ENCODE measurements around the gene PXYLP1. TPM values are rescaled to one million over a fixed set of nuclear protein-coding genes. Genes with fewer than 3 reads are reported as not detected.

The PXYLP1 gene
- total RNA-seq, 1 experiment from 2014 or later: 4.1 TPM

GRCh38 chr3:141242377-141243092 lies 10.9 kb downstream of the PXYLP1 start:
- no peak for DNase-seq (ENCODE audit: low read depth)
- in situ Hi-C loops (cut with HindIII; ENCODE audit: low pct_unique_long_range_greater_than_20kb, low sequenced_read_pairs): no loop called here

- in situ Hi-C loops (cut with HindIII; ENCODE audit: low pct_unique_long_range_greater_than_20kb, low sequenced_read_pairs): no loop called here
- peak; percentile 14 for DNase-seq (ENCODE audit: low read depth)
Measured at GRCh38 chr3:141243271-141243707, 11.7 kb downstream of the PXYLP1 start.

- in situ Hi-C loops (cut with HindIII; ENCODE audit: low pct_unique_long_range_greater_than_20kb, low sequenced_read_pairs): no loop called here
- no peak for DNase-seq (ENCODE audit: low read depth)
Measured at GRCh38 chr3:141246224-141246957, 14.8 kb downstream of the PXYLP1 start.

GRCh38 chr3:141246958-141247301 lies 15.3 kb downstream of the PXYLP1 start:
- in situ Hi-C loops (cut with HindIII; ENCODE audit: low pct_unique_long_range_greater_than_20kb, low sequenced_read_pairs): no loop called here
- no peak for DNase-seq (ENCODE audit: low read depth)

GRCh38 chr3:141248064-141248463 lies 16.4 kb downstream of the PXYLP1 start:
- DNase-seq (ENCODE audit: low read depth): no peak
- in situ Hi-C loops (cut with HindIII; ENCODE audit: low pct_unique_long_range_greater_than_20kb, low sequenced_read_pairs): no loop called here

- in situ Hi-C loops (cut with HindIII; ENCODE audit: low pct_unique_long_range_greater_than_20kb, low sequenced_read_pairs): no loop called here
- no peak for DNase-seq (ENCODE audit: low read depth)
Measured at GRCh38 chr3:141249041-141249440, 17.4 kb downstream of the PXYLP1 start.

- in situ Hi-C loops (cut with HindIII; ENCODE audit: low pct_unique_long_range_greater_than_20kb, low sequenced_read_pairs): no loop called here
- DNase-seq (ENCODE audit: low read depth): no peak
Measured at GRCh38 chr3:141250342-141250741, 18.7 kb downstream of the PXYLP1 start.

- in situ Hi-C loops (cut with HindIII; ENCODE audit: low pct_unique_long_range_greater_than_20kb, low sequenced_read_pairs): no loop called here
- DNase-seq (ENCODE audit: low read depth): no peak
Measured at GRCh38 chr3:141250828-141251227, 19.2 kb downstream of the PXYLP1 start.

GRCh38 chr3:141253326-141253725 lies 21.7 kb downstream of the PXYLP1 start:
- in situ Hi-C loops (cut with HindIII; ENCODE audit: low pct_unique_long_range_greater_than_20kb, low sequenced_read_pairs): no loop called here
- no peak for DNase-seq (ENCODE audit: low read depth)

GRCh38 chr3:141253811-141254210 lies 22.2 kb downstream of the PXYLP1 start:
- in situ Hi-C loops (cut with HindIII; ENCODE audit: low pct_unique_long_range_greater_than_20kb, low sequenced_read_pairs): no loop called here
- DNase-seq (ENCODE audit: low read depth): no peak

GRCh38 chr3:141255137-141255845 lies 23.7 kb downstream of the PXYLP1 start:
- in situ Hi-C loops (cut with HindIII; ENCODE audit: low pct_unique_long_range_greater_than_20kb, low sequenced_read_pairs): no loop called here
- DNase-seq (ENCODE audit: low read depth): no peak

- in situ Hi-C loops (cut with HindIII; ENCODE audit: low pct_unique_long_range_greater_than_20kb, low sequenced_read_pairs): no loop called here
- no peak for DNase-seq (ENCODE audit: low read depth)
Measured at GRCh38 chr3:141255846-141256261, 24.2 kb downstream of the PXYLP1 start.

GRCh38 chr3:141256820-141257219 lies 25.2 kb downstream of the PXYLP1 start:
- in situ Hi-C loops (cut with HindIII; ENCODE audit: low pct_unique_long_range_greater_than_20kb, low sequenced_read_pairs): no loop called here
- DNase-seq (ENCODE audit: low read depth): no peak

GRCh38 chr3:141257961-141258360 lies 26.3 kb downstream of the PXYLP1 start:
- no peak for DNase-seq (ENCODE audit: low read depth)
- in situ Hi-C loops (cut with HindIII; ENCODE audit: low pct_unique_long_range_greater_than_20kb, low sequenced_read_pairs): no loop called here

- no peak for DNase-seq (ENCODE audit: low read depth)
- in situ Hi-C loops (cut with HindIII; ENCODE audit: low pct_unique_long_range_greater_than_20kb, low sequenced_read_pairs): no loop called here
Measured at GRCh38 chr3:141258973-141259372, 27.3 kb downstream of the PXYLP1 start.

GRCh38 chr3:141259821-141260629 lies 28.4 kb downstream of the PXYLP1 start:
- in situ Hi-C loops (cut with HindIII; ENCODE audit: low pct_unique_long_range_greater_than_20kb, low sequenced_read_pairs): no loop called here
- no peak for DNase-seq (ENCODE audit: low read depth)

GRCh38 chr3:141260630-141260927 lies 29.0 kb downstream of the PXYLP1 start:
- in situ Hi-C loops (cut with HindIII; ENCODE audit: low pct_unique_long_range_greater_than_20kb, low sequenced_read_pairs): no loop called here
- no peak for DNase-seq (ENCODE audit: low read depth)

GRCh38 chr3:141261472-141262307 lies 30.1 kb downstream of the PXYLP1 start:
- no peak for DNase-seq (ENCODE audit: low read depth)
- in situ Hi-C loops (cut with HindIII; ENCODE audit: low pct_unique_long_range_greater_than_20kb, low sequenced_read_pairs): no loop called here
